Skeletal muscle tissue (tissue), 4 donors: ENCODE data around the gene KCTD11. TPM values are rescaled to one million over a fixed set of nuclear protein-coding genes. Genes with fewer than 3 reads are reported as not detected.
"Not testable (repeated sequence)": the region's sequence is repeated elsewhere in the genome, so short reads cannot be mapped to it uniquely, and the experiment has no call there.

ENCODE experiments used
- H3K27ac ChIP-seq: one replicate; pipeline ENCODE4 v1.7.0; 2013; ENCODE audit warnings: mild to moderate bottlenecking, low read depth, low read length, inconsistent platforms
- H3K27me3 ChIP-seq, 3 donors: one replicate each; pipeline ENCODE4 v1.7.0; 2013; ENCODE audit warnings: low read length in 3 of 3; ENCODE audit not compliant: control insufficient read depth in 3 of 3, insufficient read depth in 3 of 3
- H3K36me3 ChIP-seq, 3 donors: one replicate each; pipeline ENCODE4 v1.7.0; 2013; ENCODE audit warnings: low read length in 3 of 3; ENCODE audit not compliant: control insufficient read depth in 3 of 3, insufficient read depth in 3 of 3
- H3K4me1 ChIP-seq, 3 donors: one replicate each; pipeline ENCODE4 v1.7.0; 2013; ENCODE audit warnings: low read length in 3 of 3, mild to moderate bottlenecking in 3 of 3; ENCODE audit not compliant: control insufficient read depth in 3 of 3, insufficient read depth in 3 of 3
- H3K4me3 ChIP-seq, 3 donors: one replicate each; pipeline ENCODE4 v1.7.0; 2013; ENCODE audit warnings: low read length in 3 of 3
- H3K9ac ChIP-seq, 3 donors: one replicate each; pipeline ENCODE4 v1.7.0; 2013; ENCODE audit warnings: low read length in 3 of 3, mild to moderate bottlenecking in 3 of 3, moderate library complexity in 2 of 3, low read depth in 1 of 3
- H3K9me3 ChIP-seq, 3 donors: one replicate each; pipeline ENCODE4 v1.7.0; 2013; ENCODE audit warnings: low read length in 3 of 3; ENCODE audit not compliant: control insufficient read depth in 3 of 3
- total RNA-seq: library from RNA; depleted of rRNA; stranded (reverse); fragments of >200 nt; gene quantifications from one replicate; pipeline ENCODE4 v1.2.3, GENCODE V29; 2014
- donor health status: Osteomylitis.

The KCTD11 gene
- total RNA-seq, 1 donor from 2014 or later: 4.2 TPM

DNA sequence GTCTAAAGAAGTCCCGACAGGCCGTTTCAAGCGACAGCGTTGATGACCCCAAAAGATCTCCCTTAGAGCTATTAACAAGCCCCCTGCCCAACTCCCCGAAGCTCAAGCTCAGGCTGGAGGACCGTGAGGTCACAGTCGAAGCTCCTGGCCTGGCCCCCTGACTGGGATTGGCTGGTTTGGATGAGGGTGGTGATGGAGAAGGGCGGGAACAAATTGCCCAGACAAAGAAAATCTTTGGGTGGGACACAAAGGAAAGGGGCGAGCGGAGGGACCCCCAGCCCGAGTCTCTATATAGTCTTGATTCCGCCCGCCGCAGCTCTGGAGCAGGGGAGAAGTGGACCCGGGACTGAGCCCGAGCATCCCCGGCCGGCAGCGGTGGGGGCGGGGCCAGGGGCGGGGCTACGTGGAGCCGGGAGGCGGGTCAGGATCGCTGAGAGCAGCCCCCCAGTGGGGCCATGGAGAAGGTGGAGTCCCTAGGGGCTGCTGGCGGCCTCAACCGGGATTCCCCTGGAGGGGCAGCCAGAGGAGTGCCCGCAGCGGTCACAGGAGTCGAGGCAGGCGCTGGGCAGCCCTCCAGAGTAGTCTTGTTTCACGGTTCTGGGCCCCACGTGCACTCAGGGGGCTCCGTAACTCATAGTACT is 21.8 kb upstream of the KCTD11 start:
- Histone ChIP-seq H3K27me3 (peaks cover 5 to 22% (median 5%) of the 10 kb centered on the region in 3 donors), H3K4me3 (peak overlapping the region; percentile 97 to 100 (median 99)), H3K36me3 (peaks cover 13 to 19% (median 15%) of the 10 kb centered on the region in 3 donors), H3K9me3 (no peaks in the 10 kb centered on the region), H3K9ac (peak overlapping the region; percentile 78 to 91 (median 83)), H3K4me1 (peaks cover 25 to 29% (median 27%) of the 10 kb centered on the region in 3 donors), H3K27ac (peak overlapping the region; percentile 88)

- Histone ChIP-seq H3K27me3 (peaks cover 9 to 27% (median 10%) of the 10 kb centered on the region in 3 donors), H3K9ac (peak overlapping the region in 2 of 3 donors; percentile 53 to 60), H3K9me3 (no peaks in the 10 kb centered on the region), H3K4me3 (peak overlapping the region; percentile 58 to 100 (median 97)), H3K27ac (peak overlapping the region; percentile 88), H3K36me3 (peaks cover 10 to 15% (median 12%) of the 10 kb centered on the region in 3 donors), H3K4me1 (peaks cover 25 to 29% (median 27%) of the 10 kb centered on the region in 3 donors)
Measured at GRCh38 chr17:7330638-7331015, 21.3 kb upstream of the KCTD11 start.

- Histone ChIP-seq H3K9me3 (no peaks in the 10 kb centered on the region), H3K4me1 (peaks cover 25 to 29% (median 25%) of the 10 kb centered on the region in 3 donors), H3K9ac (no peak overlapping the region), H3K36me3 (peaks cover 0 to 1% (median 0%) of the 10 kb centered on the region in 3 donors), H3K27me3 (peaks cover 21 to 42% (median 21%) of the 10 kb centered on the region in 3 donors), H3K27ac (no peak overlapping the region), H3K4me3 (no peak overlapping the region)
Measured at GRCh38 chr17:7332111-7332510, 19.9 kb upstream of the KCTD11 start.

DNA sequence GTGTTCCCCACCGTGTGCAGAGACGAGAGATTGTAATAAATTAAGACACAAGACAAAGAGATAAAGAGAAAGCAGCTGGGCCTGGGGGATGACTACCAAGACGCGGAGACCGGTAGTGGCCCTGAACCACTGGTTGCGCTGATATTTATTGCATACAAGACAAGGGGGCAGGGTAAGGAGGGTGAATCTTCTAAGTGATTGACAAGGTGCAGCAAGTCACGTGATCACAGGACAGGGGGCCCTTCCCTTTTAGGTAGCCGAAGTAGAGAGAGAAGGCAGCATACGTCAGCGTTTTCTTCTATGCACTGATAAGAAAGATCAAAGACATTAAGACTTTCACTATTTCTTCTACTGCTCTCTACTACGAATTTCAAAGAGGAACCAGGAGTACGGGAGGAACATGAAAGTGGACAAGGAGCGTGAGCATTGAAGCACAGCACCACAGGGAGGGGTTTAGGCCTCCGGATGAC is 19.3 kb upstream of the KCTD11 start:
- H3K36me3 ChIP-seq, H3K9ac ChIP-seq, H3K9me3 ChIP-seq, H3K27ac ChIP-seq, H3K4me3 ChIP-seq: not testable (repeated sequence)
- peaks cover 22 to 25% (median 23%) of the 10 kb centered on the region in 3 donors for H3K4me1 ChIP-seq
- peaks cover 24 to 44% (median 26%) of the 10 kb centered on the region in 3 donors for H3K27me3 ChIP-seq

GRCh38 chr17:7334938-7335538 is 16.9 kb upstream of the KCTD11 start:
- no peak overlapping the region for H3K9ac ChIP-seq
- H3K4me3 ChIP-seq: no peak overlapping the region

DNA sequence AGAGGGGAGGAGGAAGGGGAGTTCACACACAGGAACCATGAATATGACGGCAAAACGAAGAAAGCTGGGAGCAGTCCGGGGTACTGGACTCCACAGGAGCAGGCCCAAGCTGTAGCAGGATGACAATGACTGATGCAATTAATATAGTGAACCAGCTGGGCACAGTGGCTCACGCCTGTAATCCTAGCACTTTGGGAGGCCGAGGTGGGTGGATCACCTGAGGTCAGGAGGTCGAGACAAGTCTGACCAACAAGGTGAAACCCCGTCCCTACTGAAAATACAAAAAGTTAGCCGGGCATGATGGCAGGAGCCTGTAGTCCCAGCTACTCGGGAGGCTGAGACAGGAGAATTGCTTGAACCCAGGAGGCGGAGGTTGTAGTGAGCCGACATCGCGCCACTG is 16.2 kb upstream of the KCTD11 start:
- not testable (repeated sequence) for H3K36me3 ChIP-seq, H3K9ac ChIP-seq, H3K9me3 ChIP-seq, H3K27ac ChIP-seq, H3K4me3 ChIP-seq, H3K4me1 ChIP-seq
- H3K27me3 ChIP-seq: peaks cover 26 to 47% (median 38%) of the 10 kb centered on the region in 3 donors

More at GRCh38 chr17:7334938-7335538, 16.9 kb upstream of the KCTD11 start:
- Histone ChIP-seq H3K9me3 (no peaks in the 10 kb centered on the region), H3K4me1 (peaks cover 5 to 7% (median 6%) of the 10 kb centered on the region in 3 donors), H3K27me3 (peaks cover 26 to 44% (median 33%) of the 10 kb centered on the region in 3 donors), H3K36me3 (no peaks in the 10 kb centered on the region), H3K27ac (no peak overlapping the region)

DNA sequence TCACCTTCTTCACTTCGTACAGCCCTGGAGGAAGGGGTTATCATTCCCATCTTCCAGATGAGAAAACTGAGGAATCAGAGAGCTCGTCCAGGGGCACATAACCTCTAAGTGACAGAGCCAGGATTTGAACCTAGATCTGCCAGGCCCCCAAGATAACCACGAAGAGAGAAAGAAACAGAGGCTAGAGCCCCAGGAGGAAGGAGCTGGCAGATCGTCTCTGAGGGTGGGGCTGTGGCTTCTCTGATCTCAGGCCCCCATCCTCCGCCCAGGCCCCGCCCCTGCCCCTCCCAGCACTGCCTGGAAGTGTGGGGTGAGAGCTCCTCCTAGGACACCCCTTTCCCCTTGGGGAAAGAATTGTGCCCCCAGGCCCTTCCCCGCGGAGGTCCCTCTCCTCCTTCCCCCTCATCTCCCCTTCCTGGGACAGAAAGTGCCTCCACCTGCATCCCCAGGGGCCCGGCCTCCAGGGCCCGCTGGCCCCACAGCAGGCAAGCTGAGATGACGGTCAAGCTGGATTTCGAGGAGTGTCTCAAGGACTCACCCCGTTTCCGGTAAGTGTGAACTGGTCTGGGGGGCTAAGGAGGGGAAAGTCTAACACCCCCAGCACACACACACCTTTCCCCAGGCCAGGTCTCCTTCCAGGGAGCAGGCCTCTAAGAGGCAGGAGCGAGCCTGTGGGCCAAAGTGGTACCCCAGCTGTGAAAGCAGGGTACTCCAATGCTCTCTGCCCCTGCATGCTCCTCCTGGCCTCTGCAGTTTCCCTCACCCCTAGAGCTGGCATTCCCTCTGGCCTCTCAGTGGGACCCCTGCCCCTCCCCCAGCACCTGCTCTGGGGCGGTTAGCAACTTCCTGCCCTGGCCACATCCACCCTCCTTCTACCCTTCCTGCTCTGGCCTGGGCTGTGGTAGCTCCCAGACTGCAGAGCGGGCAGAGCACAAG is 15.5 kb upstream of the KCTD11 start, which contains the start of gene ACAP1:
ACAP1 (plus strand) TSS at position 290 of the 936 bp plus-strand sequence; CDS start at position 496, 206 bp downstream.
- Histone ChIP-seq H3K27me3 (peaks cover 28 to 49% (median 43%) of the 10 kb centered on the region in 3 donors), H3K27ac (no peak within 1 kb of the TSS), H3K4me1 (no peaks in the 10 kb centered on the region), H3K36me3 (no peaks in the 10 kb centered on the region), H3K4me3 (peak within 1 kb of the TSS in 1 of 3 donors; percentile 20), H3K9ac (peak within 1 kb of the TSS in 2 of 3 donors; percentile 1 to 23), H3K9me3 (no peaks in the 10 kb centered on the region)

GRCh38 chr17:7337600-7337999 is 14.4 kb upstream of the KCTD11 start:
- not testable (repeated sequence) for H3K27ac ChIP-seq, H3K4me1 ChIP-seq, H3K9ac ChIP-seq, H3K4me3 ChIP-seq, H3K36me3 ChIP-seq, H3K9me3 ChIP-seq
- peaks cover 34 to 51% (median 50%) of the 10 kb centered on the region in 3 donors for H3K27me3 ChIP-seq

- Histone ChIP-seq H3K27ac (no peak overlapping the region), H3K9ac (no peak overlapping the region), H3K9me3 (no peaks in the 10 kb centered on the region), H3K4me1 (no peaks in the 10 kb centered on the region), H3K36me3 (no peaks in the 10 kb centered on the region), H3K27me3 (peaks cover 29 to 49% (median 42%) of the 10 kb centered on the region in 3 donors), H3K4me3 (no peak overlapping the region)
Measured at GRCh38 chr17:7340179-7340578, 11.8 kb upstream of the KCTD11 start.
